Measurements from ENCODE around the gene ZFYVE16. TPM values are rescaled to one million over a fixed set of nuclear protein-coding genes. Genes with fewer than 3 reads are reported as not detected.

ZFYVE16 gene
- total and polyA plus RNA-seq, 2 of the 13 experiments (the other 11 are each of a cell fraction or from before 2014, with no cell fraction given) = 9.3 to 33.3 TPM

DNA sequence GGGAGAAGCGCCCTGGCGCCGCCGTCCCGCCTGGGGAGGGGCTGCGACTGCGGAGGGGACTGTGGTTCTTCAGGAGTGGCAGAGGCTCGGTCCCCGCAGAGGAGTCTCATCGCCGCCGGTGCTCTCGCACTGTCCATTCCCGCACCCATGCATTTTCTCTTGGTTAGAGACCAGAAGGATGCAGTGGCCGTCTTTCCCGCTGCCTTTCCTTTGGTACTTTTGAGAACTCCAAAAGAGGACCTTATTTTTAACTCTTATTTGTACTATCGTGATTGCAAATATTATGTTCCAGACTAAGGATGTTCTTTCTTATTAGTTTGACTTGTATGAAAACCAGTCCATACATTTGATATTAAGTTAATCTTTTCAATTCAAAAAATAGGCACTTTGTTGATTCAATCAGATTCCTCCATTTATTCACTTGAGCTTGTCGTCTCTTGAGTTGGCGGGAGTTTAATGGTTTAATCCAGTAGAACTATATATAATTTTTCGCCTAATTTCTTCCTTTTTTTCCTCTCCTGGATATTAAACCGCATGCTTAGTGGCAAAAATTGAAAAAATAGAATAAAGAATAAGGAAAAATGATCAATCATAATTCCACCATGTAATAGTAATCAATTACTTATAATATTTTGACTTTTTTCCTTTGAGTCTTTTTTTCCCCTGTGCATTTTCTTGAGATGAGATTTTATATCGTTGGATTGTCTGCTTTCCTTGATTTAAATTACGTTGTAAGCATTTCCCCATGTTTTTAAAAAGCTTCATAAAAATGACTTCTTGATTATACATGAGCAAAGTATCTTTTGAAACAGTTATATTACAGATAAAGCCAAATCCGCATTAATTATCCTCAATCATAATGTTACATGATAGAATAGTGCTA is 861 bp downstream of the ZFYVE16 start (continued):
- TF ChIP-seq, protein P1, sequence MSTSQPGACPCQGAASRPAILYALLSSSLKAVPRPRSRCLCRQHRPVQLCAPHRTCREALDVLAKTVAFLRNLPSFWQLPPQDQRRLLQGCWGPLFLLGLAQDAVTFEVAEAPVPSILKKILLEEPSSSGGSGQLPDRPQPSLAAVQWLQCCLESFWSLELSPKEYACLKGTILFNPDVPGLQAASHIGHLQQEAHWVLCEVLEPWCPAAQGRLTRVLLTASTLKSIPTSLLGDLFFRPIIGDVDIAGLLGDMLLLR (CRISPR knock-in tag; IDR thresholded peaks at IDR 0.05) = no peak
- TF ChIP-seq PAX8 (CRISPR knock-in tag; IDR thresholded peaks at IDR 0.05; ENCODE audit: borderline replicate concordance) = no peak
- TF ChIP-seq TAF15 (IDR thresholded peaks at IDR 0.05; ENCODE audit: low read depth, low read length, poor library complexity, severe bottlenecking) = no peak
- TF ChIP-seq ZNF337 (CRISPR knock-in tag; IDR thresholded peaks at IDR 0.05; ENCODE audit: borderline replicate concordance, low read depth) = no peak
- no peak for TF ChIP-seq FOXA1 (IDR thresholded peaks at IDR 0.05)
- TF ChIP-seq FOXA1 (CRISPR knock-in tag; IDR thresholded peaks at IDR 0.05) = no peak
- TF ChIP-seq POLR2AphosphoS5 (IDR thresholded peaks at IDR 0.05; ENCODE audit: low read depth, low read length) = no peak
- TF ChIP-seq, protein P2, sequence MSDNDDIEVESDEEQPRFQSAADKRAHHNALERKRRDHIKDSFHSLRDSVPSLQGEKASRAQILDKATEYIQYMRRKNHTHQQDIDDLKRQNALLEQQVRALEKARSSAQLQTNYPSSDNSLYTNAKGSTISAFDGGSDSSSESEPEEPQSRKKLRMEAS (IDR thresholded peaks at IDR 0.05) = peak; percentile 39; the same call in 1 of the 2 replicates
- 0 out of 2 replicates have a peak, but pooled peaks have one; percentile 32 for TF ChIP-seq KAT7 (CRISPR knock-in tag; IDR thresholded peaks at IDR 0.05; ENCODE audit: borderline replicate concordance)
- no peak for TF ChIP-seq PITX1 (CRISPR knock-in tag; IDR thresholded peaks at IDR 0.05)
- TF ChIP-seq GABPA (IDR thresholded peaks at IDR 0.05; ENCODE audit: low read depth, low read length) = no peak
- TF ChIP-seq GABPA (CRISPR knock-in tag; IDR thresholded peaks at IDR 0.05; ENCODE audit: low read depth) = no peak
- TF ChIP-seq, protein P3, sequence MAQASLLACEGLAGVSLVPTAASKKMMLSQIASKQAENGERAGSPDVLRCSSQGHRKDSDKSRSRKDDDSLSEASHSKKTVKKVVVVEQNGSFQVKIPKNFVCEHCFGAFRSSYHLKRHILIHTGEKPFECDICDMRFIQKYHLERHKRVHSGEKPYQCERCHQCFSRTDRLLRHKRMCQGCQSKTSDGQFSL (CRISPR knock-in tag; IDR thresholded peaks at IDR 0.05) = no peak
